MM.1S (cell line): ENCODE data around the gene CCNT2.

ENCODE experiments used
- DNase-seq: peaks from one replicate; pipeline ENCODE4 v3.0.0-alpha.2; 2015
- H2AFZ ChIP-seq: fragments of 300-600 bp; sonication (generic); 2 replicates; pipeline ENCODE4 v1.6.0; 2016; ENCODE audit warnings: antibody characterized with exemption, low read length
- H3F3A ChIP-seq: fragments of 300-600 bp; sonication (generic); 2 replicates; pipeline ENCODE4 v1.6.1; 2016; ENCODE audit warnings: mild to moderate bottlenecking, antibody characterized with exemption, low read length, moderate library complexity, mixed read lengths; ENCODE audit not compliant: insufficient read depth
- H3K27ac ChIP-seq: fragments of 300-600 bp; sonication (generic); 2 replicates; pipeline ENCODE4 v1.5.1; 2016; ENCODE audit warnings: mild to moderate bottlenecking, low read length
- H3K27me3 ChIP-seq: fragments of 300-600 bp; sonication (generic); replicated peaks from 2 replicates; pipeline ENCODE4 v1.6.0; 2016; ENCODE audit warnings: low read length; ENCODE audit not compliant: insufficient read depth
- H3K36me3 ChIP-seq: fragments of 300-600 bp; sonication (generic); replicated peaks from 2 replicates; pipeline ENCODE4 v1.6.1; 2016; ENCODE audit warnings: mild to moderate bottlenecking, low read length, mixed read lengths; ENCODE audit not compliant: insufficient read depth
- H3K4me1 ChIP-seq: fragments of 300-600 bp; sonication (generic); 2 replicates; pipeline ENCODE4 v1.6.1; 2016; ENCODE audit warnings: low read length, mixed read lengths
- H3K4me2 ChIP-seq: fragments of 300-600 bp; sonication (generic); 2 replicates; pipeline ENCODE4 v1.6.0; 2016; ENCODE audit warnings: low read depth, low read length
- H3K4me3 ChIP-seq: fragments of 300-600 bp; sonication (generic); 2 replicates; pipeline ENCODE4 v1.5.1; 2016; ENCODE audit warnings: low read length, mixed read lengths
- H3K79me2 ChIP-seq: fragments of 300-600 bp; sonication (generic); 2 replicates; pipeline ENCODE4 v1.6.1; 2016; ENCODE audit warnings: mixed run types, low read length, mixed read lengths
- H3K9ac ChIP-seq: fragments of 300-600 bp; sonication (generic); 2 replicates; pipeline ENCODE4 v1.6.1; 2016; ENCODE audit warnings: low read length, mixed read lengths
- H3K9me2 ChIP-seq: fragments of 300-600 bp; sonication (generic); replicated peaks from 2 replicates; pipeline ENCODE4 v1.6.1; 2016; ENCODE audit warnings: mild to moderate bottlenecking, low read length, mixed read lengths; ENCODE audit not compliant: insufficient read depth
- H3K9me3 ChIP-seq: fragments of 300-600 bp; sonication (generic); replicated peaks from 2 replicates; pipeline ENCODE4 v1.6.1; 2016; ENCODE audit warnings: mild to moderate bottlenecking, low read length, mixed read lengths; ENCODE audit not compliant: insufficient read depth
- H4K20me1 ChIP-seq: fragments of 300-600 bp; sonication (generic); 2 replicates; pipeline ENCODE4 v1.6.1; 2016; ENCODE audit warnings: mild to moderate bottlenecking, low read length, moderate library complexity, mixed read lengths; ENCODE audit not compliant: insufficient read depth
- CTCF ChIP-seq: fragments of 300-600 bp; sonication (generic); IDR thresholded peaks from 2 replicates; pipeline ENCODE4 v1.5.1; 2016; ENCODE audit warnings: antibody characterized with exemption, low read length, mixed read lengths
- EZH2 ChIP-seq: fragments of 300-600 bp; sonication (generic); optimal IDR thresholded peaks from 2 replicates; pipeline ENCODE3; 2017; ENCODE audit warnings: low read depth, mild to moderate bottlenecking, antibody characterized with exemption, low read length, mixed read lengths
- EZH2phosphoT487 ChIP-seq: fragments of 300-600 bp; sonication (generic); IDR thresholded peaks from 2 replicates; pipeline ENCODE4 v1.6.1; 2018; ENCODE audit warnings: antibody characterized with exemption, low read length

Gene CCNT2

GRCh38 chr2:134918526-134919340 lies at the start of gene CCNT2:
CCNT2 (plus strand) TSS chr2:134918822; CDS start chr2:134918855, 33 bp downstream.
- Histone ChIP-seq H2AFZ (peak within 1 kb of the TSS; percentile 79), H3K27me3 (no peaks in the 10 kb centered on the region), H3F3A (peaks cover 21% of the 10 kb centered on the region), H3K4me2 (peak within 1 kb of the TSS; percentile 59), H3K36me3 (no peaks in the 10 kb centered on the region; the same call in 1 of the 2 replicates), H3K79me2 (peaks cover 58% of the 10 kb centered on the region), H3K4me1 (peaks cover 16% of the 10 kb centered on the region), H4K20me1 (peaks cover 23% of the 10 kb centered on the region), H3K27ac (peak within 1 kb of the TSS; percentile 95), H3K9ac (peak within 1 kb of the TSS; percentile 98), H3K4me3 (peak within 1 kb of the TSS; percentile 98), H3K9me3 (no peaks in the 10 kb centered on the region), H3K9me2 (no peaks in the 10 kb centered on the region)
- peak; percentile 99 for DNase-seq
- no peak for TF ChIP-seq EZH2
- TF ChIP-seq EZH2phosphoT487: no peak
- no peak for TF ChIP-seq CTCF

- no peak for TF ChIP-seq EZH2
- Histone ChIP-seq H3K36me3 (no peaks in the 10 kb centered on the region), H3K27ac (no peak overlapping the region), H3K4me2 (no peak overlapping the region), H4K20me1 (no peaks in the 10 kb centered on the region), H2AFZ (no peak overlapping the region), H3K9me2 (no peaks in the 10 kb centered on the region), H3K79me2 (no peaks in the 10 kb centered on the region), H3K9me3 (no peaks in the 10 kb centered on the region), H3K4me1 (no peaks in the 10 kb centered on the region), H3K27me3 (no peaks in the 10 kb centered on the region), H3K9ac (no peak overlapping the region), H3K4me3 (no peak overlapping the region), H3F3A (no peaks in the 10 kb centered on the region)
- no peak for DNase-seq
These were observed 48.5 kb upstream of the CCNT2 start for GRCh38 chr2:134869946-134870736.

GRCh38 chr2:134873152-134873551 lies 45.5 kb upstream of the CCNT2 start:
- no peak for DNase-seq
- H3K9me2 ChIP-seq: no peaks in the 10 kb centered on the region
- no peaks in the 10 kb centered on the region for H3K27me3 ChIP-seq
- H3K79me2 ChIP-seq: no peaks in the 10 kb centered on the region
- no peaks in the 10 kb centered on the region for H3K4me1 ChIP-seq
- H3K27ac ChIP-seq: no peak overlapping the region
- H3K9me3 ChIP-seq: no peaks in the 10 kb centered on the region
- H3F3A ChIP-seq: no peaks in the 10 kb centered on the region
- TF ChIP-seq EZH2phosphoT487: no peak
- TF ChIP-seq EZH2: no peak
- H3K4me2 ChIP-seq: no peak overlapping the region
- H3K4me3 ChIP-seq: no peak overlapping the region
- no peak overlapping the region for H3K9ac ChIP-seq
- no peaks in the 10 kb centered on the region for H4K20me1 ChIP-seq
- H2AFZ ChIP-seq: no peak overlapping the region
- no peaks in the 10 kb centered on the region for H3K36me3 ChIP-seq

- no peak for DNase-seq
- Histone ChIP-seq H3K9ac (no peak overlapping the region), H3K4me1 (no peaks in the 10 kb centered on the region), H3F3A (no peaks in the 10 kb centered on the region), H3K36me3 (no peaks in the 10 kb centered on the region), H4K20me1 (no peaks in the 10 kb centered on the region), H3K27ac (no peak overlapping the region), H3K27me3 (no peaks in the 10 kb centered on the region), H2AFZ (no peak overlapping the region), H3K4me2 (no peak overlapping the region), H3K4me3 (no peak overlapping the region), H3K9me3 (no peaks in the 10 kb centered on the region), H3K9me2 (no peaks in the 10 kb centered on the region), H3K79me2 (no peaks in the 10 kb centered on the region)
- TF ChIP-seq CTCF (no peak), EZH2phosphoT487 (no peak), EZH2 (no peak)
These were observed 43.3 kb upstream of the CCNT2 start for GRCh38 chr2:134875309-134875708.
